ENCODE results near the gene DUOXA1.

DUOXA1 gene

DNA sequence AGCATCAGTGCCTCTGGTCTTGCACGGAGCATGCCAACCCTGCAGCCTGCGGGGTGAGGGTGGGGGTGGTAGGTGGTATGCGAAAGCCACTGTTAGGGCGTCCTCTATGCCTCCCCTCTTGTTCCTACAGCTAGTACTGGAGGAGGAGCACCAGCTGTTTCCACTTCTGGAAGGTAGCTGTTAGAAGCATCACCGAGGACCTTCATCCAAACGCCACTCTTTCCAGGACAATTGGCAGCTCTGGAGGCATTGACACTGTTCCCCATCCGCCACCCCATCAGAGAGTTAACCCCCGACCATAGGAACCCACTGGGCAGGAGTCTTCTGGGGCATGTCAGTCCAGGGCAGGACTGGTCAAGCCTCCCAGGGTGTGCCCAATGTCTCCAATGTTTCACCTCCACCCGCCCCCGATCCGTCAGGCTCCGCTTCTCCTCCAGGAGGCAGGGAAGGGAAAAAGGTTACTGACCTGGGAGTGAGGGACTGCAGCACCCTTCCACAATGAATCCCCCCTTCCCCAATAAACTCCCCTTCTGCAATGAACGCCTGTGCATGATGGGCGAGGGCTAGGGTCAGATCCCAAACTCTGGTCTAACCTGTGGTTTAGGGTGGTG is 16.2 kb downstream of the DUOXA1 start:
- H3K27ac ChIP-seq: no peak overlapping the region
- H3K36me3 ChIP-seq: no peaks in the 10 kb centered on the region
- no peak for DNase-seq
- H3K27me3 ChIP-seq (ENCODE audit: insufficient read depth, low read depth, severe bottlenecking): peaks cover 50% of the 10 kb centered on the region
- no peaks in the 10 kb centered on the region for H3K9me3 ChIP-seq (ENCODE audit: severe bottlenecking)
- no peak overlapping the region; the same call in 1 of the 2 replicates for H3K4me3 ChIP-seq (ENCODE audit: low read depth, low read length)
- TF ChIP-seq CTCF (IDR thresholded peaks at IDR 0.05; ENCODE audit: low read depth, low read length): no peak

DNA sequence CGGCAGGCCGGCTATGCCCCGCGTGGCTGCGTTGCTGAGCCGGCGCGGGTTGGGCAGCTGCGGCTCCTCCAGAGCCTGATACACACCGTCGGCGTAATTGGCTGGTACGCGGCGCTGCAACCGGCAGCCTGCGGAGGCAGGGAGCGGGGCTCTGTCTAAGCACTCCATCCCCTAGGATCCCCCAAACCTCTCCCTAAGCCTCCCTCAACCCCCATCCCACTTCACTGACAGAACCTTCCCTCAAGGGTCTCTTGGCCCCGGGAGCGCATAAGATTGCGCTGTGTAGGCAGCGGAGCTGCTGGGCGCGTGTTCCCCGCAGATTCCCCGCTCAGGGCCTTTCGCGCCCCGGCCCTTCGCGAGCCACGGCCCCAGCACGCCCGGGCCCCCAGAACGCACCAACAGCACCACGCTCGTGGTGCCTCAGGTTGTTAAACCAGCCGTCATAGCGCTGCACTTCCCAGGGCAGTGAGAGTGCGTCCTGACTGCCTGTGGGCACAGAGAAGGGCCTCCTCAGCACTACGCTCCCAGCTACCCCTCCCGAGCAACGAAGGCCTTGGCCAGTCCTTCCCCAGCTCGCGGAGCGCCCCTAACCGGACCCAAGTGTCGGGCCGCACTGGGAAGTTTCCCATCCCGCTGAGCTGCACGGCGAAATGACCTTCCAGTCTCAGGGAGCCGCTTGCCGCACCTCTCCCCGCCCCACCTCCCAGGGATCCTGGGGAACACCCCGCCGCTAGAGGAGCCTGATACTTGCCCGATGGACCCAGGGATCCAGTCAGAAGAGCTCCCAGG is 16.9 kb downstream of the DUOXA1 start:
- no peak for TF ChIP-seq CTCF (IDR thresholded peaks at IDR 0.05; ENCODE audit: low read depth, low read length)
- Histone ChIP-seq H3K27me3 (ENCODE audit: insufficient read depth, low read depth, severe bottlenecking) (peaks cover 50% of the 10 kb centered on the region), H3K4me3 (ENCODE audit: low read depth, low read length) (peak overlapping the region; percentile 30), H3K36me3 (no peaks in the 10 kb centered on the region), H3K9me3 (ENCODE audit: severe bottlenecking) (no peaks in the 10 kb centered on the region), H3K27ac (no peak overlapping the region)
- DNase-seq: peak; percentile 20

DNA sequence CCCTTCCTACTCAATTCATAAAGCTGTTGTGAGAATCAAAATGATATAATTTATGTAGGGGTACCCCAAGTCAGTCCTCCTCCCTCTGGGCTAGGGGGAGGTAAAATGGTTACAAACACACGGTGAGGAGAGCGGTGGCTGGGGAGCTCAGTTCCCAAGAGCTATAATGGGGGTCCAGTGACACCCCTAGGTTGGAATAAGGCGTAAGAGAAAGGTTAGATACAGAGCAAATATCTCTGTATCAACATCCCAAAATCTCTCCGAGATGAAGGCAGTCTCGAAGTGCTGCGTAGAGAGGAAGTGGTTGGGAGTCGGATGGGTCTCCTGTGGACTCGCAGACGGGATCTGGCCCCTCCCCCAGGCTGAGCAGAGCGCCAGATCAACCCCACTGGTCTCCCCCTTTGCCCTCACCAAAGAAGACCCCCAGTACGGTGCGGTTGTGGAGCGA is 17.5 kb downstream of the DUOXA1 start:
- peaks cover 50% of the 10 kb centered on the region for H3K27me3 ChIP-seq (ENCODE audit: insufficient read depth, low read depth, severe bottlenecking)
- H3K4me3 ChIP-seq (ENCODE audit: low read depth, low read length): peak overlapping the region; percentile 30
- no peak for DNase-seq
- no peak for TF ChIP-seq CTCF (IDR thresholded peaks at IDR 0.05; ENCODE audit: low read depth, low read length)
- no peak overlapping the region for H3K27ac ChIP-seq
- H3K36me3 ChIP-seq: no peaks in the 10 kb centered on the region
- H3K9me3 ChIP-seq (ENCODE audit: severe bottlenecking): no peaks in the 10 kb centered on the region

DNA sequence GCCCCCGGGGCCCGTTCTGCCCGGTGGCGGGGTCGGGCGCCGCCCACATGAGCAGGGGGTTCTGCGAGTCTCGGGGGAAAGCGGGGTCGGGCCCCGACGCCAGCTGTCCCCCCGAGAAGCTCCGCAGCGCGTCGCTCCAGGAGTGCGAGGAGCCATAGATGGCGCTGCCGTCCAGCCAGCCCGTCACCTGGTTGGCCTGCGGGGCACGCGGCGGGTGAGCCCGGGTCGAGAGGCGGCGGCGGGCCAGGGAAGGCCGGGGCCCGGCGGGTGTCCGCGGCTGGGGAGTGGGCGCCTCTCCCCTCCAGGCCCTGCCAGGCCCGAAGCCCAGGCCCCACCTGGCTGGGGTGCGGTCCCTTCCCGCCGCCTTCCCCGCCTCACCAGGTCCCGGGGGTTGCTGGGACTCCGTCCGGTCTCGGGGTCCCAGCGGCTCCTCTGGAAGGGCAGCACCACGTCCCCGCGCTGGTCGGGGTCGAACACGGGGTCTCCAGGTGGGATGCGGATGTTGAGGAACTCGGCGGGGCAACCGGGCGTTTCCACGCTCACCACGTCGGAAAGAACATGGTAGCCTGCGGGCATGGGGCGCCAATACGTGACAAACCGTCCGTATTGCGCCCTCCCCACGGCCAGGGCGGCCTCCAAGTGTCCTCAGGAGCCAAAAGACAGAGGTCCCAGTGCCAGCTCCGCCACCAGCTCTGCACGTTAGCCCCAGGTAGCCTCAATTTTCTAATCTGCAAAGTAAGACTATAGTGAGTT is 18.1 kb downstream of the DUOXA1 start:
- H3K36me3 ChIP-seq: no peaks in the 10 kb centered on the region
- H3K9me3 ChIP-seq (ENCODE audit: severe bottlenecking): no peaks in the 10 kb centered on the region
- DNase-seq: no peak
- H3K4me3 ChIP-seq (ENCODE audit: low read depth, low read length): no peak overlapping the region; the same call in 1 of the 2 replicates
- peaks cover 50% of the 10 kb centered on the region for H3K27me3 ChIP-seq (ENCODE audit: insufficient read depth, low read depth, severe bottlenecking)
- H3K27ac ChIP-seq: no peak overlapping the region
- TF ChIP-seq CTCF (IDR thresholded peaks at IDR 0.05; ENCODE audit: low read depth, low read length): peak; percentile 29; the same call in 1 of the 2 replicates

DNA sequence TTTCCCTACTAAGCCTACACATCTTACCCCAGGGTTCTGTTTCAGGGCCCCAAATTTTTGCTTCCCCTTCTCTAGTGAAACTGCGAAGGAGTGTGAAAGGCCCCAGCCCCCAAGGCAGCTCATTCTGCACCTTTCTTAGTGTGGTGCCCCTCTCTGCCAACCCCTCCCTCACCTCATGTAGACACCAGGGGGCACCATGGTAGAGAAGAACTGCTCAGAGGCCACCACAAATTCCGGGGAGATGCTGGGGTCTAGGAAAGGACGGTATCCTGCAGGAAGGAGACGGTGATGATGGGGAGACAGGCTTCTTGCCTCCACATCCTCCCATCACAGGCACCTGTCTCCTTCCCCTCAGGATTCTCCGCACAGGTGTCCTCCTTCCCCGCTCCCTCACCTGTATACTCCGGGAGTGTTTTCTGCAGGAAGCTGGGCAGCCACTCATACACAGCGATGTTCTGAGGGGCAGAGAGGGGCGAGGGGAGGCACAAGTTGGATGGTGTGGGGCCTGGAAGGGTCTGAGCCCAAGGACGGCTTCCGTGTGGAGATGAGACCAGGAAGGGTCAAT is 19.3 kb downstream of the DUOXA1 start:
- DNase-seq: no peak
- Histone ChIP-seq H3K27me3 (ENCODE audit: insufficient read depth, low read depth, severe bottlenecking) (peaks cover 47% of the 10 kb centered on the region), H3K27ac (no peak overlapping the region), H3K36me3 (no peaks in the 10 kb centered on the region), H3K4me3 (ENCODE audit: low read depth, low read length) (no peak overlapping the region), H3K9me3 (ENCODE audit: severe bottlenecking) (no peaks in the 10 kb centered on the region)
- peak; percentile 24; the same call in 1 of the 2 replicates for TF ChIP-seq CTCF (IDR thresholded peaks at IDR 0.05; ENCODE audit: low read depth, low read length)
